ENCODE measurements around the gene SVIL. TPM values are rescaled to one million over a fixed set of nuclear protein-coding genes. Genes with fewer than 3 reads are reported as not detected.

Gene SVIL
- total and polyA plus RNA-seq, 2 donors (not counting 1 experiment from before 2014, with no cell fraction given) = 17.7 to 94.3 TPM

DNA sequence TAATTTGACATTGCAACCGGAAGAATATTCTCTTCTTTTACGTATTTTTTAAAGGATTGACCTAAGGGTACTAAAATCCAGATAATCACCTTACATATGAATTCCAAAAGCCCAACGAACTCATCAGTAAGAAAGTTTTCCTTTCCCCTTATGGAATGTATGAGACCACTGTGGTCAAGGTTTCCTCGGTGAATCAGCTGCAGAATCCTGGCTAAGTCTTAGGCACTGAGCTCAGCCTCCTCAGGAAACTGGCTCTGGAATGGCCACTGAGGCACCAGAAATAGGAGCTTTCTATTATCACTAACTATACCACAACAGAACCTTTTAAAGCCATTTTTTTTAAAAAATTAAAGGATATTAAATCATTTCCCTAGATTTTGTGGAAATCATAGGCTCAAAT, 21.0 kb downstream of the SVIL start:
- peak in 1 of 2 donors; percentile 89 for DNase-seq (ENCODE audit: low read depth in 2 of 2)
- H3K27ac ChIP-seq (ENCODE audit: insufficient read depth, low read length) = no peak overlapping the region
- no peak for TF ChIP-seq EZH2 (IDR thresholded peaks at IDR 0.05; ENCODE audit: low read length, missing control alignments)
- TF ChIP-seq, protein P1, sequence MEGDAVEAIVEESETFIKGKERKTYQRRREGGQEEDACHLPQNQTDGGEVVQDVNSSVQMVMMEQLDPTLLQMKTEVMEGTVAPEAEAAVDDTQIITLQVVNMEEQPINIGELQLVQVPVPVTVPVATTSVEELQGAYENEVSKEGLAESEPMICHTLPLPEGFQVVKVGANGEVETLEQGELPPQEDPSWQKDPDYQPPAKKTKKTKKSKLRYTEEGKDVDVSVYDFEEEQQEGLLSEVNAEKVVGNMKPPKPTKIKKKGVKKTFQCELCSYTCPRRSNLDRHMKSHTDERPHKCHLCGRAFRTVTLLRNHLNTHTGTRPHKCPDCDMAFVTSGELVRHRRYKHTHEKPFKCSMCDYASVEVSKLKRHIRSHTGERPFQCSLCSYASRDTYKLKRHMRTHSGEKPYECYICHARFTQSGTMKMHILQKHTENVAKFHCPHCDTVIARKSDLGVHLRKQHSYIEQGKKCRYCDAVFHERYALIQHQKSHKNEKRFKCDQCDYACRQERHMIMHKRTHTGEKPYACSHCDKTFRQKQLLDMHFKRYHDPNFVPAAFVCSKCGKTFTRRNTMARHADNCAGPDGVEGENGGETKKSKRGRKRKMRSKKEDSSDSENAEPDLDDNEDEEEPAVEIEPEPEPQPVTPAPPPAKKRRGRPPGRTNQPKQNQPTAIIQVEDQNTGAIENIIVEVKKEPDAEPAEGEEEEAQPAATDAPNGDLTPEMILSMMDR (conservative IDR thresholded peaks at IDR 0.05 in 1 of 2, IDR thresholded peaks at IDR 0.05 in 1 of 2; ENCODE audit: low read depth in 1 of 2, low read length in 2 of 2) = no peak
- H3K9me3 ChIP-seq (ENCODE audit: control insufficient read depth, insufficient read depth, low read depth, low read length) = no peaks in the 10 kb centered on the region
- H3K9ac ChIP-seq (ENCODE audit: insufficient read depth, low read length) = no peak overlapping the region
- no peak overlapping the region for H2AFZ ChIP-seq (ENCODE audit: low read length)
- no peaks in the 10 kb centered on the region for H3K79me2 ChIP-seq (ENCODE audit: control insufficient read depth, insufficient read depth, low read length)
- no peaks in the 10 kb centered on the region for H4K20me1 ChIP-seq (ENCODE audit: control insufficient read depth, extremely low read depth, insufficient read depth, low read length)
- H3K27me3 ChIP-seq (ENCODE audit: control insufficient read depth, insufficient read depth, low read length) = no peaks in the 10 kb centered on the region
- H3K4me2 ChIP-seq (ENCODE audit: extremely low read depth, insufficient read depth, low read length) = no peak overlapping the region
- no peaks in the 10 kb centered on the region for H3K36me3 ChIP-seq (ENCODE audit: control insufficient read depth, insufficient read depth, low read length)
- peaks cover 3% of the 10 kb centered on the region for H3K4me1 ChIP-seq (ENCODE audit: control insufficient read depth, extremely low read depth, insufficient read depth, low read length)
- no peak overlapping the region for H3K4me3 ChIP-seq (replicated peaks in 1 of 4; ENCODE audit: control extremely low read depth in 1 of 4, insufficient read depth in 1 of 4, low read depth in 3 of 4, low read length in 4 of 4)

DNA sequence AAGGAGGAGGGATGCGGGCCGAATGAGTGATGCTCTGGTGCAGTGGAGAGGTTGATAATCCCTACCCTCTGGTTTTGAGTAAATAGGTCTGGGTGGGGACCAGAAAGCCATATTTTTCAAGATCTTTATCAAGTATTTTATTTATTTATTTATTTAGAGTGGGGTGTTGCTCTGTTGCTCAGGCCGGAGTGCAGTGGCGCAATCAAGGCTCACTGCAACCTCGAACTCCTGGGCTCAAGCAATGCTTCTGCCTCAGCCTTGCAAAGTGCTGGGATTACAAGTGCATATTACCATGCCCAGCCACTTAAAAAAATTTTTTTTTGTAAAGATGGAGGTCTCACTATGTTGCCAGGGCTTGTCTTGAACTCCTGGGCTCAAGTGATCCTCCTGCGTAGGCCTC, 21.6 kb downstream of the SVIL start:
- Histone ChIP-seq H3K9me3 (ENCODE audit: control insufficient read depth, insufficient read depth, low read depth, low read length) (no peaks in the 10 kb centered on the region), H3K4me2 (ENCODE audit: extremely low read depth, insufficient read depth, low read length) (no peak overlapping the region), H3K4me1 (ENCODE audit: control insufficient read depth, extremely low read depth, insufficient read depth, low read length) (no peaks in the 10 kb centered on the region), H4K20me1 (ENCODE audit: control insufficient read depth, extremely low read depth, insufficient read depth, low read length) (no peaks in the 10 kb centered on the region), H3K9ac (ENCODE audit: insufficient read depth, low read length) (no peak overlapping the region), H3K27ac (ENCODE audit: insufficient read depth, low read length) (no peak overlapping the region), H3K79me2 (ENCODE audit: control insufficient read depth, insufficient read depth, low read length) (no peaks in the 10 kb centered on the region), H3K4me3 (replicated peaks in 1 of 4; ENCODE audit: control extremely low read depth in 1 of 4, insufficient read depth in 1 of 4, low read depth in 3 of 4, low read length in 4 of 4) (no peak overlapping the region), H2AFZ (ENCODE audit: low read length) (no peak overlapping the region), H3K27me3 (ENCODE audit: control insufficient read depth, insufficient read depth, low read length) (no peaks in the 10 kb centered on the region), H3K36me3 (ENCODE audit: control insufficient read depth, insufficient read depth, low read length) (no peaks in the 10 kb centered on the region)
- no peak for TF ChIP-seq EZH2 (IDR thresholded peaks at IDR 0.05; ENCODE audit: low read length, missing control alignments)
- TF ChIP-seq, protein P1 (conservative IDR thresholded peaks at IDR 0.05 in 1 of 2, IDR thresholded peaks at IDR 0.05 in 1 of 2; ENCODE audit: low read depth in 1 of 2, low read length in 2 of 2) = no peak
- DNase-seq (ENCODE audit: low read depth in 2 of 2) = no peak

DNA sequence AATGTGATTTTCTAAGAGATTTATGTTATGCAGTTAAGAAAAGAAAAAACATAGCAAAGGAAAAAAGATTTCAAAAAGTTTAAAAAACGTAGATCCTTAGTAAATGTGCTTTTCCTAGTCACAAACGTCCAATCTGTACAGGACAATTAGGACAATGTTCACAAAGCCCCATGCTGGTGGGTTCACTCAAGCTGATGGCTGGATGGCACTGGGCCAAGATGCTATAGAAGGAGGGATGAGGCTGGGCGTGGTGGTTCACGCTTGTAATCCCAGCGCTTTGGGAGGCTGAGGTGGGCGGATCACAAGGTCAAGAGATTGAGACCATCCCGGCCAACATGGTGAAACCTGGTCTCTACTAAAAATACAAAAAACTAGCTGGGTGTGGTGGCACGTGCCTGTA, 22.1 kb downstream of the SVIL start:
- Histone ChIP-seq H4K20me1 (ENCODE audit: control insufficient read depth, extremely low read depth, insufficient read depth, low read length) (no peaks in the 10 kb centered on the region), H3K4me1 (ENCODE audit: control insufficient read depth, extremely low read depth, insufficient read depth, low read length) (no peaks in the 10 kb centered on the region), H3K36me3 (ENCODE audit: control insufficient read depth, insufficient read depth, low read length) (no peaks in the 10 kb centered on the region), H3K4me3 (replicated peaks in 1 of 4; ENCODE audit: control extremely low read depth in 1 of 4, insufficient read depth in 1 of 4, low read depth in 3 of 4, low read length in 4 of 4) (no peak overlapping the region), H3K4me2 (ENCODE audit: extremely low read depth, insufficient read depth, low read length) (no peak overlapping the region), H3K79me2 (ENCODE audit: control insufficient read depth, insufficient read depth, low read length) (no peaks in the 10 kb centered on the region), H3K9ac (ENCODE audit: insufficient read depth, low read length) (no peak overlapping the region), H2AFZ (ENCODE audit: low read length) (no peak overlapping the region), H3K27ac (ENCODE audit: insufficient read depth, low read length) (no peak overlapping the region), H3K9me3 (ENCODE audit: control insufficient read depth, insufficient read depth, low read depth, low read length) (no peaks in the 10 kb centered on the region), H3K27me3 (ENCODE audit: control insufficient read depth, insufficient read depth, low read length) (no peaks in the 10 kb centered on the region)
- DNase-seq (ENCODE audit: low read depth in 2 of 2) = no peak
- TF ChIP-seq, protein P1 (conservative IDR thresholded peaks at IDR 0.05 in 1 of 2, IDR thresholded peaks at IDR 0.05 in 1 of 2; ENCODE audit: low read depth in 1 of 2, low read length in 2 of 2) = no peak
- no peak for TF ChIP-seq EZH2 (IDR thresholded peaks at IDR 0.05; ENCODE audit: low read length, missing control alignments)

All from fibroblast of lung (primary cell).